ENCODE data around the gene EGFL8.

Gene EGFL8

GRCh38 chr6:32164295-32164694 is at the start of gene EGFL8:
Gene EGFL8 (plus strand): TSS chr6:32164595. CDS start chr6:32166166, 1,571 bp downstream.
- H3K36me3 ChIP-seq, result peaks cover 50% of the 10 kb centered on the region

DNA sequence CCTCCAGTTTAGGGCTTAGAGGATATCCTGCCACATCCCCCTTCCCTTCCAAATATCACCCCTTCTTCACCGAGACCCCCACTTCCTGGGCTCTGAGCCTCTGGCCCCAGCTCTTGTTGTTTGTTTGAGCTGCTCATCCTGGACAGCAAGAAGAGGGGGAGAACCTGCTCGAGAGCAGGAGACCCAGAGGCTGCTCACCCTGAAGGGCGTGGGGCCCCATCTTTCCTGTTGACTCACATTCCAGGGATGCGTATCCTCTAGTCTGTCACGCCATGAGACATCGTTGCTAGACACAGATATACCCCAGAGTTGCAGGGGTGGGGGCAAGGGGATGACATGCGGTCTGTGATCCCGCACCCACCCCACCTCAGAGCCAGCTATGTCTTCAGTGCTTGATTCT is 49.6 kb upstream of the EGFL8 start:
- H3K36me3 ChIP-seq, result peaks cover 48% of the 10 kb centered on the region
- no peaks in the 10 kb centered on the region for H3K9me3 ChIP-seq (ENCODE audit: severe bottlenecking)
- DNase-seq, result no peak
- no peak overlapping the region for H3K27ac ChIP-seq
- no peak overlapping the region for H3K4me3 ChIP-seq (ENCODE audit: low read depth, low read length)
- TF ChIP-seq CTCF (IDR thresholded peaks at IDR 0.05; ENCODE audit: low read depth, low read length), result no peak
- H3K27me3 ChIP-seq (ENCODE audit: insufficient read depth, low read depth, severe bottlenecking), result no peaks in the 10 kb centered on the region

More at GRCh38 chr6:32164295-32164694, at the start of gene EGFL8:
- DNase-seq, result no peak
- Histone ChIP-seq H3K27ac (no peak within 1 kb of the TSS), H3K9me3 (ENCODE audit: severe bottlenecking) (no peaks in the 10 kb centered on the region), H3K27me3 (ENCODE audit: insufficient read depth, low read depth, severe bottlenecking) (no peaks in the 10 kb centered on the region), H3K4me3 (ENCODE audit: low read depth, low read length) (no peak within 1 kb of the TSS)
- TF ChIP-seq CTCF (IDR thresholded peaks at IDR 0.05; ENCODE audit: low read depth, low read length), result no peak

GRCh38 chr6:32115623-32116022 is 48.8 kb upstream of the EGFL8 start:
- H3K36me3 ChIP-seq, result peaks cover 56% of the 10 kb centered on the region
- H3K27ac ChIP-seq, result no peak overlapping the region
- 0 out of 2 replicates have a peak, but pooled peaks have one; percentile 2 for TF ChIP-seq CTCF (IDR thresholded peaks at IDR 0.05; ENCODE audit: low read depth, low read length)
- no peaks in the 10 kb centered on the region for H3K27me3 ChIP-seq (ENCODE audit: insufficient read depth, low read depth, severe bottlenecking)
- no peak for DNase-seq
- no peak overlapping the region for H3K4me3 ChIP-seq (ENCODE audit: low read depth, low read length)
- no peaks in the 10 kb centered on the region for H3K9me3 ChIP-seq (ENCODE audit: severe bottlenecking)

- Histone ChIP-seq H3K36me3 (peaks cover 66% of the 10 kb centered on the region), H3K27me3 (ENCODE audit: insufficient read depth, low read depth, severe bottlenecking) (no peaks in the 10 kb centered on the region), H3K4me3 (ENCODE audit: low read depth, low read length) (no peak overlapping the region), H3K27ac (no peak overlapping the region), H3K9me3 (ENCODE audit: severe bottlenecking) (no peaks in the 10 kb centered on the region)
- DNase-seq, result peak; percentile 81
- TF ChIP-seq CTCF (IDR thresholded peaks at IDR 0.05; ENCODE audit: low read depth, low read length), result peak; percentile 90
Measured at GRCh38 chr6:32116674-32117073, 47.7 kb upstream of the EGFL8 start.

DNA sequence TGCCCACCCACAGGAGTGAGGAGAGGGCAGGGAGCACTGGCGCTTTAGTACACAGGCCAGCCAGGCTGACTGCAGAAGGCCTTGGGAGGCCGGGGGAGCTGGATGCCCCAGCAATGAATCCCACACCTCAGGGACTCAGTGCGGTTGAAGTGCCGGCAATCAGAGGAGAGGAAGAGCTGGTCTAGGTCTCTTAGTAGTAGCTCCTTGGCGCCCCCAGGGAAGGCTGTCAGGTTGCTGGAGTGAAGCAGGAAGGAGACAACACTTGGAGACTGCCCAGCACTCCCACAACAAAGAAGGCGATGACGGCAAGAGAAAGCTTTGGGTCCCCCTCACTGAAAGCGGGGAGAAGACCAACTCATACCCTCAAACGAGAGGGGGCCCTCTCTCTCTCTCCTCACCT is 46.9 kb upstream of the EGFL8 start:
- no peak for DNase-seq
- no peak for TF ChIP-seq CTCF (IDR thresholded peaks at IDR 0.05; ENCODE audit: low read depth, low read length)
- H3K9me3 ChIP-seq (ENCODE audit: severe bottlenecking), result no peaks in the 10 kb centered on the region
- no peaks in the 10 kb centered on the region for H3K27me3 ChIP-seq (ENCODE audit: insufficient read depth, low read depth, severe bottlenecking)
- H3K36me3 ChIP-seq, result peaks cover 74% of the 10 kb centered on the region
- no peak overlapping the region for H3K27ac ChIP-seq
- H3K4me3 ChIP-seq (ENCODE audit: low read depth, low read length), result no peak overlapping the region

All from WERI-Rb-1 (cell line).